KG1 (cell line): ENCODE measurements around the gene TNFRSF12A.

Experiments
- DNase-seq: peaks from one replicate; lab custom pipeline; 2025; lab: John Stamatoyannopoulos, UW

The TNFRSF12A gene

GRCh38 chr16:3026609-3027488 is 6.7 kb downstream of the TNFRSF12A start:
- DNase-seq: no peak

DNA sequence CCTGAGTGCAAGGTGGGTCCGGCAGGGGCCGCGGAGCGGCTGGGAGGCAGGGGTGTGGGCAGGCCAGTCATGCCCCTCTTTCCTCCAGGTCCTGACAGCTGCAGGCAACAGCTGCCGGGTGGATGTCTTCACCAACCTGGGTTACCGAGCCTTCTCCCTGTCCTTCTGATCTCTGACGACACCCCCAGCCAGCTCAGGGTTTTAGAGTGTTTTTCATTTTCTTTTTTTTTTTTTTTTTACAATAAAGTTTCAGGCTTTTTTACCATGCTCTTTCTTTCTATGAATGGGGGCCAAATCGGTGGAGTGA is 7.3 kb downstream of the TNFRSF12A start:
- no peak for DNase-seq

GRCh38 chr16:3027983-3028715 is 8.0 kb downstream of the TNFRSF12A start:
- DNase-seq: no peak

GRCh38 chr16:3028716-3029319 is 8.7 kb downstream of the TNFRSF12A start:
- DNase-seq: no peak

- DNase-seq: no peak
These were observed 9.5 kb downstream of the TNFRSF12A start for GRCh38 chr16:3029491-3030221.

DNA sequence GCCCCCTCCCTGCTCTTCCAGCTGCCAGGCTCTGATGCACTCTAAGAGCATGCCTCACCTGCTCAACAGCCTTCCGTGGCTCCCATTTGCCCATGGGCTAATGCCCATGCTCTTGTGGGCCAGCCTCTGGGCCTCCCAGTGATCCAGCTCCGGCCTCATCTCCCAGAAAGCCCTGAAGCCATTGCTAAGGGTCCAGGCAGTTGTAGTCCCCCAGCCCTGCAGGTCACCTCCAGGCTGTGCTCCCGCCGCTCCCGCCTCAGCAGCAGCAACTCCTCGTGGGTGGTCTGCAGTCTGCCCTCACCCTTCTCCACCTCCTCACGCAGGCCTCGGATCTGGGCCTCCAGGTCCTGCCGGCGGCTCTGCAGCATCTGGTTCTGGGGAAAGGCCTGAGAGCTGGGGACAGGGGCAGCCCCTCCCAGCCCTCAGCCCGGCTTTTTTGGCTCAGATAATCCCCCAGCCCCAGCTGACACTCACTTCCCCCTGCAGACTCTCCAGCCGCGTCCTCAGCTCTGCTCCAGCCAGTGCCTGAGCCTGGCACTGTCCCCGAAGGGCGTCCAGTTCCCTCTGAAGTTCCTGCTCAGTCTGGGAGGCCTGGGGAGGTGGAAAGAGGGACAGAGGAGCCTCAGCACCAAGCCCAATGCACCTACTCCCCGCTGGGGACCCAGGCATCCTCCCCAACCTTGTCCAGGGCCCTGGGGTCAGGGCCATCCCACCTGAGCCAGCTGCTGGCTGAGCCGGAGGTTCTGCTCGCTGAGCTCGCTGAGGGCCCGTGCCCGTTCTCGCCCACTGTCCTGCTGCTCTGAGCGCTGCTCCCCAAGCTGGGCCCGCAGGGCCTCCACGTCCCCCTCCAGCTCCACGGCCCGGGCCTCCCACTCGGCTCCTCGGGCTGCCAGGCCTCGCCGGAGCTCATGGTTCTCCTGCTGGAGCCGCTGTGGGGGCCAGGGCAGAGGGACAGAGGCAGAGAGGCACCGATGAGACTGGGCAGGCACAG is 10.3 kb downstream of the TNFRSF12A start:
- DNase-seq: no peak

GRCh38 chr16:3032624-3033023 is 12.5 kb downstream of the TNFRSF12A start:
- DNase-seq: no peak

- DNase-seq: no peak
These were observed 15.3 kb downstream of the TNFRSF12A start for GRCh38 chr16:3035289-3035971.

GRCh38 chr16:3035972-3036725 is 16.0 kb downstream of the TNFRSF12A start:
- no peak for DNase-seq

- DNase-seq: no peak
These were observed 16.7 kb downstream of the TNFRSF12A start, which contains the start of gene BICDL2 for GRCh38 chr16:3036726-3037315. BICDL2 (minus strand) TSS chr16:3036944; CDS start chr16:3035496, 1,448 bp downstream.

DNA sequence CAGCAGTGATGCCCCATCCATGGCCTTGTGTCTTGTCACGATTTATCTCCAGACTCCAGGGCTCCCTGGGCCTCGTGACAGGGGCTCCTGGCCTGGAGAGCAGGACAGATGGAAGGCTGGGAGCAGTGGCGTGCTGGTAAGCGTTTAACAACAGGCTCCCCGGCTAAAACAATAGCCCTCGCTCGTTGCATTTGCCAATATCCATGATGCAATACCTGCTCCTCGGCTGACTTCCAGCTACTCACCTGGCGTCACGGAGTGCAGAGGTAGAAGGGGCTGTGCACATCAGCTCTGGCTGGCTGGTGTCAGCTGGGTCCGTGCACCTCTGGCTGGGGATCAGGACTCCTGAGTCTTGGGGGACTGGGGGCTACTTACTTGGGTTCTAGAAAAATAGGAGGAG is 18.1 kb downstream of the TNFRSF12A start:
- no peak for DNase-seq

GRCh38 chr16:3038896-3039295 is 18.7 kb downstream of the TNFRSF12A start:
- DNase-seq: no peak

GRCh38 chr16:3042376-3042775 is 22.2 kb downstream of the TNFRSF12A start:
- DNase-seq: no peak

DNA sequence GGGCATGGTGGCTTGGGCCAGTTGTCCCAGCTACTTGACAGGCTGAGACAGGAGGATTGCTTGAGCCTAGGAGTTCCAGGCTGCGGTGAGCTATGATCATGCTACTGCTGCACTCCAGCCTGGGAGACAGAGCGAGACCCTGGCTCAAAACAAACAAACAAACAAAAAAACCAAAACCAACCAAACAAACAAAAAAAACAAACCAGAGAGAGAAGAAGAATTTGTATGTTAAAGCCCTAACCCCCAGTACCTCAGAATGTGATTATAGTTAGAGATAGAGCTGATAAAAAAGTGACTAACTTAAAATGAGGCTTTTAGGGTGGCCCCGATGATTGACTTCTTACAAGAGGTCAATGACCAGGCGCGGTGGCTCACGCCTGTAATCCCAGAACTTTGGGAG is 24.5 kb downstream of the TNFRSF12A start:
- DNase-seq: no peak

DNA sequence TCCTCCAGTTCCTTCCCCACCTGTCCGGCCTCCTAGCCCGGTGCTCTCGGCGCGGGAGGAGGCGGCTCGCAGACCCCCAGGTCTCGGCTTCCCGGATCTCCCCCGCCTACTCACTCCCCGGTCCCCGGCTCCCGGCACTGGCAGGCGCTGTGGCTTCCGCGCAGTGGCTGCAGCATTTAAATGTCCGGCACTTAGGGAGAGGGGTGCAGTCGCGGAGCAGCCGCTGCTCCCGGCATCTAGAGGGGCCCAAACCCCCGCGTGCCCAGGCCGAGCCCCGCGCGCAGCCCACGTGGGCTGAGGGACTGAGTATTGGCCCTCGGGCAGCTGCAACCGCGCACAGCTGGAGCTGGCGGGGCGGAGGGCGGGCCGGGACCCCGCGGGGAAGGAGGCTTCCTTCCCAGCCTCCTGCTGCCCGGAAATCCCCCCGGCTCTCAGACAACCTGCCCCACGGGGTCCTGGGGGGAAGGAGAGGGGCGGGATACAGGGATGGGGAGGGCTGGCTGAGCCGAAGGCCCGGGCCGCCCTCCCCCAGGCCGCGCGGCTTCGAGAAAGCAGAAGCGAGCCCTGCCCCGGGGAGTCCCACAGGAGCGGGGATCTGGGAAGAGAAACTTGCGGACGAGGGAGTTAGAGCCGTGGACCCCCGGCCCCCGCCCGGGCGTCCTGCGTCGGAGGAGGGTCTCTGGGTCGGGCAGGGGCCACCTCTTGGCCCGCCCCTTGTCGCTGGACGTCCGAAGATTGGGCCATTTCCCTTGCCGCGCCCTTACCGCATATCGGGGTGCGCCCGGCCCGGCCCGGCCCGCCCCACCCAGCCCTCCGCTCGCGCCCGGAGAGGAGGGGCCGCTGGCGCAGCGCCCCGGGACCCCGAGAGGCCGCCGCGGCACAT is 25.8 kb downstream of the TNFRSF12A start, which contains the start of gene MMP25:
Gene MMP25 (plus strand): TSS at position 804 of the 883 bp plus-strand sequence. CDS start 357 bp downstream, outside the sequence.
- no peak for DNase-seq

DNA sequence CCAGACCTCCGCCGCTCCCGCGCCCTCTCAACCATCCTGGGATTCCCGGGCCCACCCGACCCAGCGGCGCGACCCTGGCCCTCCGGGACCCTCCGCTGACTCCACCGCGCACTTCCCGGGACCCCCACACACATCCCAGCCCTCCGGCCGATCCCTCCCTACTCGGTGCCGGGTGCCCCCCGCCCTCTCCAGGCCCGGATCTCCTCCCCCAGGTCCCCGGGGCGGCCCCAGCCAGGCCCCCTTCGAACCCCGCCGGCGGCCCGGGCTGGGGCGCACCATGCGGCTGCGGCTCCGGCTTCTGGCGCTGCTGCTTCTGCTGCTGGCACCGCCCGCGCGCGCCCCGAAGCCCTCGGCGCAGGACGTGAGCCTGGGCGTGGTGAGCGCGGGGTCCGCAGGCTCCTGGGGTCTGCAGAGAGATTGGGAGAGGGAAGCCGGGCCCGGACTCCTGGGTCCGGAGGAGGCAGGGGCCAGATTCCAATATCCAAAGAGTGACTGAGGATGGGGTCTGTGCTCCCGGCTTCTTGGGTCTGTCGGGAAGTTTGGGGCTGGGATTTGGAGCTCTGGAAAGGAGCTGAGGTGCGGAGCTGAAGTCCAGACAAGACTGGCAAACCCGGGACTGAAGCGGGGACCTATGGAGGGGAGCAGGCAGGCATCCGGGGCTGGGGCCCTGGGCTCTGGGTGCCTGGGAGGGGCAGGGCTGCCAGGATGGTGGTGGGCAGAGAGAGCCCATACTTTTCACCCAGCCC is 26.6 kb downstream of the TNFRSF12A start:
- DNase-seq: no peak

DNA sequence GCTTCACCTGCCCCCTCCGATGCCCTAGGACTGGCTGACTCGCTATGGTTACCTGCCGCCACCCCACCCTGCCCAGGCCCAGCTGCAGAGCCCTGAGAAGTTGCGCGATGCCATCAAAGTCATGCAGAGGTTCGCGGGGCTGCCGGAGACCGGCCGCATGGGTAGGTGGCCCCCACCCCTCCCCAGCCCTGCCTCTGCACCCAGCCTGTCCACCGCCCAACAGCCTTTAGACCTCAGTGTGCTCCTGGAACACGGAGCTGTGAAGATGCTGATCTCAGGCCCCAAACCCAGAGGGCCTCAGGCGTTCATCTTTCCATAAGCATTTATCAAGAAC is 27.2 kb downstream of the TNFRSF12A start:
- DNase-seq: no peak
